Measurements from ENCODE around the gene APPBP2.
A peak's percentile ranks its signal among the peaks of the same experiment; 100 is the strongest.

Gene APPBP2

DNA sequence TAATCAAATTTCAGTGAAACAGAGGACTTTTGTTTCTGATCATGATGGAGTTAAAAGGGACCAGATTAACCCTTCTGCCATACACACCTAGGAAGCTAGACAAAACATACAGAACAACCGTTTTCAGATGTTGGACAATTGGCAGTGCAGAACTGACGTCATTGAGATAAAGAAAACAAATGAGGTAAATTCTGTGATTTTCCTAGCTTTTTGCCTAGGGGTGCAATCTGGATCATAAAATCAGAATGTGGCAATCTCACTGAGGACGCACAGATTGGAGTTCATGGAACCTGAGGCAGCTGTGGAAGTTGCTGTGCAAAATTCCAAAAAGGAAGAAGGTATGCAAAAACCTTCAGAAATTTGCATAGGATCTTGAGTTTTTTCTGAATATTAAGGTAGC lies 119.2 kb downstream of the APPBP2 start:
- DNase-seq (ENCODE audit: low read depth): no peak
- no peak overlapping the region for H3K4me3 ChIP-seq (ENCODE audit: low read length)
- TF ChIP-seq, protein P1, sequence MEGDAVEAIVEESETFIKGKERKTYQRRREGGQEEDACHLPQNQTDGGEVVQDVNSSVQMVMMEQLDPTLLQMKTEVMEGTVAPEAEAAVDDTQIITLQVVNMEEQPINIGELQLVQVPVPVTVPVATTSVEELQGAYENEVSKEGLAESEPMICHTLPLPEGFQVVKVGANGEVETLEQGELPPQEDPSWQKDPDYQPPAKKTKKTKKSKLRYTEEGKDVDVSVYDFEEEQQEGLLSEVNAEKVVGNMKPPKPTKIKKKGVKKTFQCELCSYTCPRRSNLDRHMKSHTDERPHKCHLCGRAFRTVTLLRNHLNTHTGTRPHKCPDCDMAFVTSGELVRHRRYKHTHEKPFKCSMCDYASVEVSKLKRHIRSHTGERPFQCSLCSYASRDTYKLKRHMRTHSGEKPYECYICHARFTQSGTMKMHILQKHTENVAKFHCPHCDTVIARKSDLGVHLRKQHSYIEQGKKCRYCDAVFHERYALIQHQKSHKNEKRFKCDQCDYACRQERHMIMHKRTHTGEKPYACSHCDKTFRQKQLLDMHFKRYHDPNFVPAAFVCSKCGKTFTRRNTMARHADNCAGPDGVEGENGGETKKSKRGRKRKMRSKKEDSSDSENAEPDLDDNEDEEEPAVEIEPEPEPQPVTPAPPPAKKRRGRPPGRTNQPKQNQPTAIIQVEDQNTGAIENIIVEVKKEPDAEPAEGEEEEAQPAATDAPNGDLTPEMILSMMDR (conservative IDR thresholded peaks at IDR 0.05; ENCODE audit: low read depth, low read length): no peak

DNA sequence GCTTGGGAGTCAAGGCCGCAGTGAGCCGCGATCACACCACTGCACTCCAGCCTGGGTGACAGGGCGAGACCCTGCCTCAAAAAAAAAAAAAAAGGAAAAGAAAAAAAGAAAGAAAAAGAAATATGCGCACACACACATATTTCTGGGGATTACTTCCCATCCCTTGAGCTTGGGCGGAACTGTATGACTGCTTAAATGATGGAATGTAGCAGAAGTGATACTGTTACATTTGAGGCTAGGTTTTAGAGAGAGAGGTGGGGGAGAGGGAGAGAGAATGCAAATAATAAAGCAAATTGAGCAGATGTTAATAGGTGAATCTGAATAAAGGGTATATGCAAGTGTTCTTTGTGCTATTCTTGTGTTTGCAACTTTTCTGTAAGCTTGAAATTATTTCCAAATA lies 122.1 kb downstream of the APPBP2 start:
- TF ChIP-seq, protein P1 (conservative IDR thresholded peaks at IDR 0.05; ENCODE audit: low read depth, low read length): no peak

DNA sequence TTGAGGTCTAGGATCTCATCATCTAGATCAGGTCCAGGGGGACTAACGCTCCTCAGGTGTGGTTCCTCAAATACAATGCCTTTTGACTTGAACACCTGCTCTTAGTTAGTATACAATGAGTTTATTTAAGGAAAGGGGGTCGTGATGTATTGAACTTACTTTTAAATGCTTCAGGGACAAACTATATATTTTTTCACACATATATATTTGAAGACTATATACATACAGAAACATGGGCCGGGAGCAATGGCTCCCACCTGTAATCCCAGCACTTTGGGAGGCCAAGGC lies 122.6 kb downstream of the APPBP2 start:
- no peak for DNase-seq (ENCODE audit: low read depth)
- H3K4me3 ChIP-seq (ENCODE audit: low read length): no peak overlapping the region
- TF ChIP-seq, protein P1 (conservative IDR thresholded peaks at IDR 0.05; ENCODE audit: low read depth, low read length): no peak

More for the DNA sequence above, 122.1 kb downstream of the APPBP2 start:
- no peak for DNase-seq (ENCODE audit: low read depth)
- H3K4me3 ChIP-seq (ENCODE audit: low read length): no peak overlapping the region

DNA sequence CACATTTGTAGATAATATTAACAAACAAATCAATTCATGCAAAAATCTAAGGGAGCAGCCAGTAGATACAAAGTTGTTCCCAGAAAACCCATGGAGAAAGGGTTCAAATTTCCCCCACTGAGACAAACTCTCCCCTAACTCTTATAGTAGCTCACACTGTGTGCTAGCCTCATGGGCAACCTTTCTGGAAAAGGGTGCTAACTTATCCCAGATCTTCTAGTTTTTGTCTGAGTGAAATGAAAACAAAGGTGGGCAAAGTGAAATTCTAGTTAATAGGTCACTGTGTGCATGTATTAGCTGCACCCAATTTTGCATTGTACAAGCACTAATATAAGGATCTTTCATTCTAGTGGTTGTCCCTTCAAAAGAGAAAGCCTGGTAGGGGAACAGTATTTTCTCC lies 124.2 kb downstream of the APPBP2 start:
- DNase-seq (ENCODE audit: low read depth): no peak
- TF ChIP-seq, protein P1 (conservative IDR thresholded peaks at IDR 0.05; ENCODE audit: low read depth, low read length): no peak

DNA sequence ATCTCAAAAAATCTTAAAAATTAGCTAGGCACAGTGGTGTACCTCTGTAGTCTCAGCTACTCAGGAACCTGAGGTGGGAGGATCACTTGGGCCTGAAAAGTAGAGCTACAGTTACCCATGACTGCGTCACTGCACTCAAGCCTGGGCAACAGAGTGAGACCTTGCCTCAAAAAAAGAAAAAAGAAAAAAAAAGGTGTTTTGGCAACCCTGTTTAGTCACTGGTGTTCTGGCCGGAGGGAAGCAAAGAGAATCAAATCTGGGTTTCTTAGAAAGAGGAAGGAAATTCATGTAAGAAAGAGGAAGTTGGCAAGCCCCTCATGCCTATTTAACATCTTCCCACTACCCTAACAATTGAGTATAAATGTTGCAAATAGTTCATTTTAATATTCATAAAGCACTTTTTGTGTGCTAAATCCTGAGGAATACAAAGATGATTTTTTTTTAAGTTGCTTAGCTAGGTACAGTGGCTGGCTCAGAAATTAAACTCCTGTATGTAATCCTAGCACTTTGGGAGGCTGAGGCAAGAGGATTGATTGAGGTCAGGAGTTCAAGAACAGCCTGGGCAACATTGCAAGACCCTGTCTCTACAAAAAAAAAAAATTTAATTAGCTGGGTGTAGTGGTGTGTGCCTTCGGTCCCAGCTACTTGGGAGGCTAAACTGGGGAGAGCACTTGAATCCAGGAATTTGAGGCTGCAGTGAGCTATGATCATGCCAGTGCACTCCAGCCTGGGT lies 127.6 kb downstream of the APPBP2 start:
- TF ChIP-seq, protein P1 (conservative IDR thresholded peaks at IDR 0.05; ENCODE audit: low read depth, low read length): no peak
- H3K4me3 ChIP-seq (ENCODE audit: low read length): no peak overlapping the region
- no peak for DNase-seq (ENCODE audit: low read depth)

More for the DNA sequence above, 124.2 kb downstream of the APPBP2 start:
- no peak overlapping the region for H3K4me3 ChIP-seq (ENCODE audit: low read length)

GRCh38 chr17:60396412-60396811 lies 129.6 kb downstream of the APPBP2 start:
- no peak overlapping the region for H3K4me3 ChIP-seq (ENCODE audit: low read length)
- TF ChIP-seq, protein P1 (conservative IDR thresholded peaks at IDR 0.05; ENCODE audit: low read depth, low read length): no peak
- no peak for DNase-seq (ENCODE audit: low read depth)

DNA sequence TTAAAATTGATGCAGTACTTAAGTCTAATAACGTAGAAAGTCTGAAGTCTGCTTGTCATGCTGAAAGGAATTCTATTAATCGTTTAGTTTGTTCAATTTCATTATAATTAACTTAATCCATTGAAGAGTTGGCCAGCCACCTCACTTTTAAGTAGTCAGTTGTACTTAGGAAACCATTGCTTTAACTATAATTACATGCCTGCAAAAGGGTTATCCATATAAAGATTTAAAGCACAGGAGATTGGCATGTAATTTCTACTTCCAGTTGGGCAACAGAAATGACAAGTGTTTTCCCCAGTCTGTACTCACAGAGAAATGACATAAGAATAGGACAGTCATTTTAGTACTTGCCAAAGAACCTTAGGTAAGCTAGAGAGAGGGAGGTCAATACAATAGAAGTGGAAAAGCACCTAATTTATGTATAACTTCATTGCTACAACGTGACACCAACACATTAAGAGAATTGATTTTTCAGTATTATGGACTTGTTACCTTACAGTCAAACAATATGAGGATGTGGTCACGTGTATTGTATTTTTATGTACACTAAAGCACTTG lies 130.5 kb downstream of the APPBP2 start:
- H3K4me3 ChIP-seq (ENCODE audit: low read length): no peak overlapping the region
- peak; percentile 80 for DNase-seq (ENCODE audit: low read depth)
- TF ChIP-seq, protein P1 (conservative IDR thresholded peaks at IDR 0.05; ENCODE audit: low read depth, low read length): no peak
